GM10266 (cell line): ENCODE results near the gene PTPRCAP.
"Not testable (repeated sequence)": the region's sequence is repeated elsewhere in the genome, so short reads cannot be mapped to it uniquely, and the experiment has no call there.

Source experiments
- DNase-seq: peaks from one replicate; pipeline ENCODE4 v3.0.0; 2012; ENCODE audit errors: extremely low spot score
- TF ChIP-seq, protein P1 (sequence below): IDR thresholded peaks from 2 replicates; pipeline ENCODE4 v1.5.1; 2012; ENCODE audit warnings: mild to moderate bottlenecking, low read depth; ENCODE audit not compliant: control insufficient read depth, insufficient read depth; ENCODE audit errors: missing control alignments

The PTPRCAP gene

DNA sequence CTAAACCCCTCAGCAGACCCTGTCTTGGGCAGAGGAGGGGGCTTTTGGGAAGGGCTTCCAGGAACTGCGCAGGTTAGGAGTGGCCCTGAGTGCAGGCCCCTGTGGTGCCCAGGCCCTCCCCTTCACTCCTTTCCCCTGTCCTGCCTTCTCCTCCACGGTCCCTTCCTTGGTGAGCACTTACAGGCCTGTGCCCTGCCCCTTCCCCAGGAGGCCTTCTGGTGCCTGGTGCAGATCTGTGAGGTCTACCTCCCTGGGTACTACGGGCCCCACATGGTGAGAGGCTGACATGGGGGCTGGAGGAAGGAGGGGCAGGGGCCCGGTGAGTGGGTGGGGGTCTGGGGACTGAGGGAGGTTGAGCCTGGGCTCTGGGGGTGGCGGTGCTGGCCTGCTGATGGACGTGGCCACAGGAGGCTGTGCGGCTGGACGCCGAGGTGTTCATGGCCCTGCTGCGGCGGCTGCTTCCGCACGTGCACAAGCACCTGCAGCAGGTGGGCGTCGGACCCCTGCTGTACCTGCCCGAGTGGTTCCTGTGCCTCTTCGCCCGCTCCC lies 31.0 kb downstream of the PTPRCAP start:
- DNase-seq: no peak
- TF ChIP-seq, protein P1, sequence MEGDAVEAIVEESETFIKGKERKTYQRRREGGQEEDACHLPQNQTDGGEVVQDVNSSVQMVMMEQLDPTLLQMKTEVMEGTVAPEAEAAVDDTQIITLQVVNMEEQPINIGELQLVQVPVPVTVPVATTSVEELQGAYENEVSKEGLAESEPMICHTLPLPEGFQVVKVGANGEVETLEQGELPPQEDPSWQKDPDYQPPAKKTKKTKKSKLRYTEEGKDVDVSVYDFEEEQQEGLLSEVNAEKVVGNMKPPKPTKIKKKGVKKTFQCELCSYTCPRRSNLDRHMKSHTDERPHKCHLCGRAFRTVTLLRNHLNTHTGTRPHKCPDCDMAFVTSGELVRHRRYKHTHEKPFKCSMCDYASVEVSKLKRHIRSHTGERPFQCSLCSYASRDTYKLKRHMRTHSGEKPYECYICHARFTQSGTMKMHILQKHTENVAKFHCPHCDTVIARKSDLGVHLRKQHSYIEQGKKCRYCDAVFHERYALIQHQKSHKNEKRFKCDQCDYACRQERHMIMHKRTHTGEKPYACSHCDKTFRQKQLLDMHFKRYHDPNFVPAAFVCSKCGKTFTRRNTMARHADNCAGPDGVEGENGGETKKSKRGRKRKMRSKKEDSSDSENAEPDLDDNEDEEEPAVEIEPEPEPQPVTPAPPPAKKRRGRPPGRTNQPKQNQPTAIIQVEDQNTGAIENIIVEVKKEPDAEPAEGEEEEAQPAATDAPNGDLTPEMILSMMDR: no peak

DNA sequence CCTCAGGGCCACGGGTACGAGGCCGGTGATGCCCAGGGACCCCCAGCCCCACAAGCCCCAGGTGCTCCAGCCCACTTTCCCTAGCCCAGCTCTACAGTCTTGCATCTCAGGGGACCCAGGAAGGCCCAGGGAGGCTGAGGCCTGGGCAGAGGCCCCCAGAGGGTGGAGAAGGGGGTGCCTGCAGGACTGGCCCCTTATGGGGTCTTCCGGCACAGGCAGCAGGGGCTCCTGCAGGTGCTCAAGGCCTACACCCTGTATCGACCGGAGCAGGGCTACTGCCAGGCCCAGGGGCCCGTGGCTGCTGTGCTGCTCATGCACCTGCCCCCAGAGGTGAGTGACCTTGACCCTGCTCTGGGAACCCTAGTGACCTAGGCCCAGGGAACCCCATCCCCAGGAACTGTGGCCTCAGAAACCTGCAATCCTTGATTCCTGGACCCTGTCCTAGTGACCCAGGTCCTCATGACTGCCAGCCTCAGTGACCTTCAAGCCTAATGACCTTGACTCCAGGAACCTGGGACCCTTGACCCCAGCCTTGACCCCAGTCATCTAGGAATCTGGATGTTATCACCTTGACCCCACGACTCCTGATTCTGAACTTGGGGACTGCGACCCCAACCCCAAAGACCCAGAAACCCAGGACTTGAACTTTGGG lies 31.7 kb downstream of the PTPRCAP start:
- TF ChIP-seq, protein P1: no peak
- DNase-seq: no peak

DNA sequence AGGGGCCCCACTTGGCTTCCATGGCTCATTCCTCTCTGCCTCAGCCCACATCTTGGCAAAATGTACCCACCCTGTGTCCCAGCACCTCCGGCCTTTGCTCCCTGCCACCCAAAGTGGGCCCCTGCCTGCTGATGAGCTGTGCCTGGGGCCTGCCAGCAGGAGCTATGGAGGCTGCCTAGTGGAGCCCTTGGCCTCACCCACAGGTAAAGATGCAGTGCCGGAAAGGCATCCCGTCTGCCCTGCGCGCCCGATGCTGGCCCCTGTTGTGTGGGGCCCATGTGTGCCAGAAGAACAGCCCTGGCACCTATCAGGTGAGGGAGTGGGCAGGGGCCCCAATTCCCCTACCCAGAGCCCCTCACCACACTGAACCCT lies 32.3 kb downstream of the PTPRCAP start:
- DNase-seq: peak; percentile 18
- TF ChIP-seq, protein P1: no peak

DNA sequence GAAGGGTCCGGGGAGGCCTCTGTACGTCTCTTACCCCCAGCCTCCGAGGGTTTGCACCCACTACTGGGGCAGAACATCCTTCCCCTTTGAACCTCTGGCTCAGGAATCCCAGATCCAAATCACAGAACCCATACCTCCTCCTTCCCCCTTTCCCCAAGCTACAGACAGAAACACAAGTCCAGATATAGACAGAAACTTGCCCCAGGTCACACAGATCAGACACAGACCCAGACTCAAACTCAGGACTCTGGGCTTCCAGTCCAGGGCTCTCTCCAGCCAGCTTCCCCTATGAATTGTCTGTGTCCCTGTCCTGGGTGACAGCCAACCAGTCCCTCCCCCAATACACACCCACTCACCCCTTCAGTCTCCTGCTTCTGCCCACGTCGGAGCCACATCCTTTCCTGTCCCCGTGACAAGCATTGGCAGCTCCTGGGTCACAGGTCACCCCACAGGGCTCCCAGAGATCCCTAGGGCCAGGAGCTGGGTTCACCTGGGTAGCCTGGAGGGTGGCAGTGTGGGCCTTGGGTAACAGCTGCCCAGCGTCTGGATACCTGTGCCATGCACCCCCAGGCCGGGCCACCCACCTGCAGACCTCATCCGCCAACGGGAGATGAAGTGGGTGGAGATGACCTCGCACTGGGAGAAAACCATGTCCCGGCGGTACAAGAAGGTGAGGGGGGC lies 32.8 kb downstream of the PTPRCAP start:
- TF ChIP-seq, protein P1: no peak
- peak; percentile 35 for DNase-seq

DNA sequence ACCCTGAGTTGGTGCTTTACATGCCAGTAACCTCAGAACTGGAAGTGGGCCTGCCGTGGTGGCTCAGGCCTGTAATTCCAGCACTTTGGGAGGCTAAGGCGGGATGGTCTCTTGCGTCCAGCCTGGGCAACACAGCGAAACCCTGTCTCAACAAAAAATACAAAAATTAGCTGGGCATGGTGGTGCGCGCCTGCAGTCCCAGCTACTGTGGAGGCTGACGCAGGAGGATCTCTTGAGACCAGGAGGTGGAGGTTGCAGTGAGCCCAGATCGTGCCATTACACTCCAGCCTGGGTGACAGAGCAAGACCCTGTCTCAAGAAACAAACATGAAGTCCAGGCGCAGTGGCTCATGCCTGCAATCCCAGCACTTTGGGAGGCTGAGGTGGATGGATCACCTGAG lies 34.4 kb downstream of the PTPRCAP start:
- DNase-seq: not testable (repeated sequence)

DNA sequence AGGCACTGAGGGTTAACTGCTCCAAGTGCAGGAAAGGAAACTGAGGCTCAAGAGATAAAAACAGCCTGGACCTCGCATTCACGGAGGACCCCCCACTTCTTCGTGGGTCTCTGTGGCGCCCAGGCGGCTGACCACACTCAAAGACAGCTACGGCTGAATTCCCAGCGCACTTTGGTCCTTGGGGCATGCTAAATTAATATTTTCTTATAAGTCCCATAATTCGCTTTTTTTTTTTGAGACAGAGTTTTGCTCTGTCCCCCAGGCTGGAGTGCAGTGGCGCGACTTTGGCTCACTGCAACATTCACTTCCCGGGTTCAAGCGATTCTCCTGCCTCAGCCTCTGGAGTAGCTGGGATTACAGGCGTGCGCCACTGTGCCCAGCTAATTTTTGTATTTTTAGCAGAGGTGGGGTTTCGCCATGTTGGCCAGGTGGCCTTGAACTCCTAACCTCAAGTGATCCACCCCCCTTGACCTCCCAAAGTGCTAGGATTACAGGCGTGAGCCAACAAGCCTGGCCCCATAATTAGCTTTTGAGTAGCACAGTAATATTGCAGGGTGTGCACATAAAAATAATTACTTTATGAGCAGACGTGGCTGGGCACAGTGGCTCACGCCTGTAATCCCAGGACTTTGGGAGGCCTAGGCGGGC lies 35.2 kb downstream of the PTPRCAP start:
- not testable (repeated sequence) for DNase-seq

DNA sequence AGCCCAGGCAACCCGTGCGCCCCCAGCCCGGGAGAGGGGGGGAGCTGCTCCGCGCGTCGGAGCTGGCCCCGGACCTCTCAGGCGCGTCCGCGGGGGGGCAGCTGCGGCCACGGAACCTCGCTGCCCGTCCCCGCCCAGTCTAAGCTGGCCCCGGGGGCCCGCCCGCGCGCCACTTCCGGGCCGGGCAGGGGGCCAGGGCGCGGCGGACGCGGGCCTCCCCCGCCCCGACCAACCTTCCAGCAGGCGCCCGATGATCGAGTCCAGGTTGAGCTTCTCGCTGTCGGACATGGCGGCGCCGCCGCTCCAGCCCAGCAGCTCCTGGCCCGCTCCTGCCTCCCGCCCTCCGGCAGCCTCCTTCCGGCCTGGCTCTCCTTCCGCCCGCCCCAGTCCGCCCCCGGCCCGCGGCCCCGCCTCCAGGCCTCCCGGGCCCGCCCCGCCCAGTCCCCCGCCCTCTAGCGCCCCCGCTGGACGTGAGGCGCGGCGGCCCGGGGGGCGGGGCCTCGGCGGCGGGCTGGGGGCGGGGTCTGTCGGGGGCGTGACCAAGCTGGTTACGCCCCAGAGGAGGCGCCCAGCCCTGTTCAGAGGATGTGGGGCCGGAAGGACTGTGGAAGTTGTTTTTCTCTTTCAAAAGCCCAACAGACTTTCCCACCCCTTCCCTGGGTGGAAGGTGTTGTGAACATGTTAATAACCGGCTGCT lies 35.8 kb downstream of the PTPRCAP start, which contains the start of gene PPP1CA:
TSS of gene PPP1CA (minus strand) at position 364 of the 697 bp plus-strand sequence. CDS start at position 288, 76 bp downstream.
- TF ChIP-seq, protein P1: peak; percentile 67
- DNase-seq: peak; percentile 100
